GM19452 (cell line): ENCODE data around the gene KLHDC9.

Experiments
- ATAC-seq: cut with Tn5 transposase; IDR thresholded peaks from one replicate; pipeline ENCODE4 v1.9.1; 2021; ENCODE audit not compliant: unreplicated experiment

Gene KLHDC9

DNA sequence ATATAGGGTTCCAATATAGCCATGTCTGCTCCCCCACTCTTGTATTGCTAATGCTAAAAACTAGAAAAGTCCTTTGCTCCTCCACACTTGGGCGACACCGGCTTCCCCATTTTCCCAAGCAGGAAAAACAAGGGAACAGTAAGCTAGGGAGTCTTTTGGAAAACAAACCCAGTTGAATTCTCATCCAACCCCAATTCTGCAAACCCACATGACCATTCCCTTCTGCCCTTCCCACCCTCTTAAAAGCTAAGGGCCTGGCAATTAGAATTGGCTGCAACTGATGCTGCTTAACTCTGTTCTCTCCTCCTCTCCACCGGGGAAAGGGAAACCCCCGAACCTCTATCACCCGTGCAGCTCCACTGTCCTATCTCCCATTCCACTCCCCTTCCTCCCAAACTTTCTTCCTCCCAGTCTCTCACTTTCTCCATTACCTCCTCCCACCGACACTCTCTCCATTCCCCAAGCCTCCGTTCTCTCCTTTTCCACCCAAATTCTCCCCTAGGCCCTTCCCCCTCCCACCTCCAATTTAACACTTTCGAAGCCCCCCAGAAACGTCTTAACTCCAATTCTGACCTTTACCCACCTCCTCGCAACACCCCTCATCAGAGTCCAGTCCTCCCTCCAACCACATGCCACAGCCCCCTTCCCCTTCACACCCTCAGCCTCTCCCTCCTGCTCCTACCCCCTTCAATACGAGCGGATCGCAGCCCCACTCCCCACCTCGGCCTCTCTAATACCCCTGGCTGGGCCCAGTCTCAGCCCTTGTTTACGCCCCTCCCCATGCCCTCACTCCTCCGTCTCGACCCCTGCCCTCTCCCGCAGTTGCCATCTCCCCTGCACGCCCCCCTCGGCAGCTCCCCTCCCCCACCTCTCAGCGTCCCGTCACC is 33.6 kb downstream of the KLHDC9 start:
- no peak for ATAC-seq

DNA sequence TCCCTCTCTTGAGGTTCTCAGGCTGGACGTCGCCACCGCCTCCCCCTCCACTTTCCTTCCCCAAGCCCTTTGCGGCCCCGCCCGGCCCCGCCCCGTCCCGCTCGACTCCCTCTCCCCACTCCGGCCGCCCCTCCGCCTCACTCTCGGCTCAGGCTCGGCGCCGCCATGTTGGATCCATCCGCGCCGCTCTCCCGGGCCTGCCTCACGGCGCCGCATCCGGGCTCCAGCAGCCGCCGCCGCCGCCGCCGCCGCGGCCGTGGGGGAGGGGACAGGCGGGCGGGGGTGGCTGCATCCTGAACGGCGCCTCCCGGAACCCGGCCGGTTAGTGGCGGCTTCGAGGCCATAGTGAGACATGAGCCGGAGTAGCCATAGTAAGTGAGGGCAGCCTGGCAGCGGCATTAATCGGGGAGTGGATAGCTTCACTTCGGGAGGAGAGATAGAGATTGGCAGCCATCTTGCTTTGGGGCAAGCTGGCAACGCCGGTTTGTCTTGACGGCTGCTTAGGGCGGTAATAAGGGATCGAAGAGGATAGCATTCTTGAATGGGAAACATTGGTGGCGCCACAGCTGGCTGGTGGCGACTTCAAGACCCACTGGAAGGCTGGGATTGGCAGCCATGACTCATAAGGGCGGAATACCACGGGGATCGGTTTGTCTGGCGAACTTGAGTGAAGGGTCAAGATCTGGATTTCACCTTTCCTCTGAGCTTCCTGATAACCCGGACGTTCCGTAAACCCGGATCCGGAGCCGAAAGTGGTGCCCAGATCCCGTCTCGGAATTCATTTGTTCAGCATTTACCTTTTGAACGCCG is 34.5 kb downstream of the KLHDC9 start, which contains the start of gene DEDD:
Gene DEDD, minus strand, starts transcription at position 258 of the 810 bp plus-strand sequence. CDS start 8,205 bp downstream, outside the sequence.
- ATAC-seq: peak; percentile 91

DNA sequence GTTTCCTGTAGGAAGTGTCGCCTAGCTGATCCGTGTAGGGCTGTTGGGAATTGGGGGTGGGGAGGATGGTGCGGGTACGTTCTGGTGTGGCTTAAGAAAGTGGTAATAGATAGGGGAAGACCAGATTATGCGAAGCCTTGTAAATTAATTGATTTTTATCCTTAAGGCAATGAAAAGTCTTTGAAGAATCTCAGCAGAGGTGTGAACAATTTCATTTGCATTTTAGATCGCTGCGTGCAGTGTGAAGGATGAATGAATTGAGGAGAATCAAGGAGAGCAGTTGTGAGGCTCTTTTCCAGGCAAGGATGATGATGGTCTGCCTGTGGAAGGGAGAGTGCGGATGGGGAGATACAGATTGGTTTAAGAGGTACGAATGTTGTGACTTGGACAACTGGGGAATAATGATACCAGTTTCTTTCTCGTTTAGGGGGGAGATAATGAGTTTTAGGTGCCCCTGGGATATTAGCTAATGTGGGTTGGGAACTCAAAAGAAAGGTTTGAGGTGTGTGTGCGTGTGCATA is 35.1 kb downstream of the KLHDC9 start:
- no peak for ATAC-seq

DNA sequence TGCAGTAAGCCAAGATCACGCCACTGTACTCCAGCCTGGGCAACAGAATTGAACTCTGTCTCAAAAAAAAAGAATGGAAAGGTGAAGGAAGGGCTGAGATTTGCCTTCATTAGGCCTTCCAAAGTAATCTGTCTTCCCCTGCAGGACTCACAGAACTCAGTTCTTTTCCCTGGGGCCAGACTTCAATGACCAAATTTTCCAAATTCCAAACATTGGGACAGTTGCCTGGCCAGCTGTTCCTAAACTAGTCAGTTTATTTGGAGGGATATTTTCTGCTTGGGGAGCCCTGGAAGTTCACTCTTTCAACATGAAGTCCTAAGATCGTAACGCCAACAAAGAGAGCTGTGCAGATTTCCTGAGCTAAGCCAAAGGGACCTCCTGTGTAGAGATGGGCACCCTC is 39.7 kb downstream of the KLHDC9 start:
- no peak for ATAC-seq

DNA sequence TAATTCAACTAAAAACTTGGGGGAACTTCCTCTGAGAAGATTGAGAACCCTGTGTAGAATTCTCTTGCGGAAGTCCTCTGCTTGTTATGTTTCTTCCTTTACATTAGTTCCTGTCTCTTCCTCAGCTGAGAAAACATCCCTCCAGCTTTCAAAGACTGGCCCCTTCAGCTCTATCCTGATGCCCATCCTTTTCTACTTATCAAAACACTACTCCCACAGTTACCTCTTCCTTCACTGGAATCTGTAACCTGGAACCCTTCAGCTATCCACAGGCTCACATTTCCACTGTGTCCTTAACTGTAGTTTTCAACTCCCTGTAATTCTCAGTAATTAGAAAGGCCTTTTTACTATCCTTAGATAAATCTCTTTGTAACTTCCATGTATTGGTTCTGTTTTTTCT is 40.3 kb downstream of the KLHDC9 start:
- no peak for ATAC-seq

DNA sequence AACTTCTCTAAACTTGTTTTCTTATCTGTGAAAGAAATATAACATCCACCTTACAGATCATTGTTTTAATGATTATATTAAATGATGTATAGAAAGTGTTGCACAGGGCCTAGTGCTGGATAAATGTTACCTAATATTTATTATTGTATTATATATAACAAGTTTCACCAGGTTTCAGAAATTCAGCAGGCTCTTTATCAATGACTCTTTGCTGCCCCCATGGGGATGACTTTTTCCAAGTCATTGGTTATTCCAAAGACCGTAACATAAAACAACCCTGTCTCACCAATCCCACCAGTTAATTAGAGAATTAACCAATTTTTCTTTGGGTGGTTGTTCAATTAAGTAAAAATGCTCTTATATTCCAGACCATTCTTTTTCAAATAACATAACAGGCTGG is 41.6 kb downstream of the KLHDC9 start:
- no peak for ATAC-seq

DNA sequence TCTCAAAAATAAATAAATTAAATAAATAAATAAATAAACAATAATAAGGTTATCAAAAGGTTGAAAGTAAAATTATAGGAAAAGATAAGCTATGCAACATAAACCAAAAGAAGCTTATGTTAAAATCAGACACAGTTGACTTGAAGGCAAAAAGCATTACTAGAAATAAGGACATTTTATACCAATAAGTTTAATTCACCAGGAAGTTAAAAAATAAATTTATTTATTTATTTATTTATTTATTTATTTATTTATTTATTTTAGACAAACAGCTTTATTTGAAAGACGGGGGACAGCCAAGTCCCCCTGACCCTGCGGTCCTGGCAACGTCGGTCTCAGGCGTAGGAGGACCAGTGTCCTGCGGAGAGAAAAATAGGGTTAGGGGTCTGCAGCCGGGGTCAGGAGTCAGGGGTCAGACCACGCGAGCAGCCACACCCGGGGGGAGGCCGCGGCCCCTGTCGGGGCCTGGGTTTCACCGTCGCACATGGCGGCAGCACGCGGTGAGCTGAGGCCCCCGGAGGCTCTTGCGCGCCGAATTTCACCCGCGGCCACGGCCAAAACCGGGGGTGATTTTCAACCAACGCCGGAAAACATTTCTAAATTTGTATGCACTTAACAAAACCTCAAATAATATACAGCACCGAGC is 42.7 kb downstream of the KLHDC9 start:
- ATAC-seq: no peak

DNA sequence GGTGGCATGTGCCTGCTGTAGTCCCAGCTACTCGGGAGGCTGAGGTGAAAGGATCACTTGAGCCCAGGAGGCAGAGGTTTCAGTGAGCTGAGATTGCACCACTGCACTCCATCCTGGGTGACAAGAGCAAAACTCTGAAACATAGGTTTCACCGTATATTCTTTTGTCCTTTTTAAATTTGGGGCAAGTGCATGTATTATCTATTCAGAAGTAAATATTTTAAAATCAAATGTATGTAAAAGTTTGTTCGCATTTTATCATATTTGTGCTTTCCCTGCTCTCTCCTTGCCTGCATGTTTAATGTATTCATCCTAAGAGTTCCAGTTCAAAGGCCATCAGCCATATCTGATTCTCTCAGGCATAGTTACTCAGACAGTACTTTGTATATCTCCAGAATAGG is 47.7 kb downstream of the KLHDC9 start:
- no peak for ATAC-seq
